Measurements from ENCODE around the gene HDAC10. TPM values are rescaled to one million over a fixed set of nuclear protein-coding genes. Genes with fewer than 3 reads are reported as not detected.

The HDAC10 gene
- total and polyA plus RNA-seq, 10 of the 15 experiments (the other 5 are each of a cell fraction or from before 2014, with no cell fraction given) = 0.26 to 48.6 (median 5.0) TPM

- TF ChIP-seq CEBPZ (IDR thresholded peaks at IDR 0.05; ENCODE audit: low read depth, low read length) (no peak), KAT2A (conservative IDR thresholded peaks at IDR 0.05; ENCODE audit: control insufficient read depth, low read depth, low read length) (no peak), ESRRA (IDR thresholded peaks at IDR 0.05; ENCODE audit: low read length) (peak; percentile 56; the same call in 1 of the 2 replicates), ZNF274 (IDR thresholded peaks at IDR 0.05; ENCODE audit: insufficient read depth, insufficient read length) (no peak), SUPT20H (IDR thresholded peaks at IDR 0.05; ENCODE audit: borderline replicate concordance, control insufficient read depth, low read depth, low read length) (no peak), MXI1 (IDR thresholded peaks at IDR 0.05; ENCODE audit: low read depth, low read length) (peak; percentile 89), RAD51 (IDR thresholded peaks at IDR 0.05) (no peak), RELA (IDR thresholded peaks at IDR 0.05; ENCODE audit: borderline replicate concordance, partially characterized antibody) (peak; percentile 75), RELB (IDR thresholded peaks at IDR 0.05; ENCODE audit: low read depth) (peak; percentile 88), IRF5 (IDR thresholded peaks at IDR 0.05; ENCODE audit: borderline replicate concordance) (no peak), BCL11A (IDR thresholded peaks at IDR 0.05; ENCODE audit: low read depth, low read length) (no peak), CBX5 (IDR thresholded peaks at IDR 0.05; ENCODE audit: low read depth) (no peak), POLR2A (IDR thresholded peaks at IDR 0.05; ENCODE audit: low read depth, low read length) (peak; percentile 97), EED (IDR thresholded peaks at IDR 0.05; ENCODE audit: low read depth) (no peak), MTA2 (IDR thresholded peaks at IDR 0.05; ENCODE audit: low read depth) (no peak), HCFC1 (IDR thresholded peaks at IDR 0.05; ENCODE audit: low read length) (peak; percentile 87), BACH1 (IDR thresholded peaks at IDR 0.05; ENCODE audit: borderline replicate concordance) (peak; percentile 96), KDM1A (IDR thresholded peaks at IDR 0.05; ENCODE audit: borderline replicate concordance) (no peak), ETV6 (conservative IDR thresholded peaks at IDR 0.05 in 1 of 2, IDR thresholded peaks at IDR 0.05 in 1 of 2; ENCODE audit: borderline replicate concordance in 1 of 2, low read depth in 1 of 2) (no peak), SMC3 (IDR thresholded peaks at IDR 0.05; ENCODE audit: borderline replicate concordance, low read length) (no peak), ZNF384 (IDR thresholded peaks at IDR 0.05; ENCODE audit: borderline replicate concordance, low read depth, low read length) (peak; percentile 37; the same call in 1 of the 2 replicates), SRF (IDR thresholded peaks at IDR 0.05; ENCODE audit: low read depth in 2 of 2, low read length in 2 of 2) (peak; percentile 33 to 91; a peak in 2 of 4 replicates), GABPA (IDR thresholded peaks at IDR 0.05; ENCODE audit: low read depth) (peak; percentile 95)
Measured at GRCh38 chr22:50244420-50245213, 6.4 kb downstream of the HDAC10 start, which contains the start of gene TUBGCP6 (continued).

Data from GM12878 (cell line).